GM08714 (cell line): ENCODE results near the gene AMOTL2.

ENCODE experiments used
- H3K4me3 ChIP-seq: fragments of 200-500 bp; sonication (Bioruptor generic); 2 replicates; pipeline ENCODE4 v1.5.1; 2014; ENCODE audit warnings: mild to moderate bottlenecking, low read length, inconsistent platforms
- ZNF274 ChIP-seq: IDR thresholded peaks from 2 replicates; pipeline ENCODE4 v1.6.1; 2012; ENCODE audit warnings: mild to moderate bottlenecking, low read depth, low read length

AMOTL2 gene

GRCh38 chr3:134374791-134375581 is 739 bp upstream of the AMOTL2 start:
- no peak for TF ChIP-seq ZNF274

GRCh38 chr3:134373271-134374104 is 759 bp downstream of the AMOTL2 start:
- TF ChIP-seq ZNF274, result no peak
- no peak overlapping the region; the same call in 1 of the 2 replicates for H3K4me3 ChIP-seq

More at GRCh38 chr3:134374791-134375581, 739 bp upstream of the AMOTL2 start:
- H3K4me3 ChIP-seq, result peak overlapping the region; percentile 20; the same call in 1 of the 2 replicates

DNA sequence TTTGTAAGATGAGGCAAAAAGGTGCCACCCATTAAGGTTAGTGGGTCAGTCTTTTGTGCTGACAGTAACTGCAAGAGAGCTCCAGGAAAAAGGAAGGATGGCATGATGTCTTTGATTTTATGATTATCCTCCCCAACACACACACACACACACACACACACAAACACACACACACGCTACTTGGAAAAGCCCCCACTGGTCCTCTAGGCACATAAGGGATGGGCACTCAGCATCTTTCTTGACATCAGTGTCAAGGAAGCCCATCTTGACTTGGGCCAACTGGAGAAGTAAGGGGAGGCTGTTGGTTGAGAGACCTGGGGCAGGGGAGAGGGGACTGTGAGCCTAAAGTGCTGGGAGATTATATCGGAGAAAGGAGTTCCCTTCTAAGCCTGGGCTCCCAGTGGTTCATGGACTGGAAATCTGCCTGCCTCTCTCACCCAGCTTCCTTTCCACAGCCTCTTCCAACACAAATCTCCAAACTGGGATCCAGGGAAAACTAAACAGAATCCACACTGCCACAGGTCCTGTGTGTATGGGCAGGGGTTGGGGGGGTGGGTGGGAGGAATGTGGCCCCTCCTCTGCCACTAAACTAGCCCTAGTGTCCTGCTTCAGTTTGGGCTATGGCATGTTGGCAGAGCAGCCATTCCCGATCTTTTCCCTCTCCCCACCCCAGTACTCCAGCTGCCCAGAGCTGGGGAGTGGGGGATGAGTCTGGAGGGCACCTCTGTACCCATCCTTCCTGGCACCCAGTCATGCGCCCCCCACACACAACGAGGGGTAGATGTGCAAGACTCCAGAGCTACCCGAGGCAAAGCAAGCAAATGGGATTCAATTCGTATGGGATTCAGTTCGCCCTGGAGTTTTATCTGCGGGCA is 1.6 kb downstream of the AMOTL2 start:
- no peak for TF ChIP-seq ZNF274
- H3K4me3 ChIP-seq, result no peak overlapping the region

DNA sequence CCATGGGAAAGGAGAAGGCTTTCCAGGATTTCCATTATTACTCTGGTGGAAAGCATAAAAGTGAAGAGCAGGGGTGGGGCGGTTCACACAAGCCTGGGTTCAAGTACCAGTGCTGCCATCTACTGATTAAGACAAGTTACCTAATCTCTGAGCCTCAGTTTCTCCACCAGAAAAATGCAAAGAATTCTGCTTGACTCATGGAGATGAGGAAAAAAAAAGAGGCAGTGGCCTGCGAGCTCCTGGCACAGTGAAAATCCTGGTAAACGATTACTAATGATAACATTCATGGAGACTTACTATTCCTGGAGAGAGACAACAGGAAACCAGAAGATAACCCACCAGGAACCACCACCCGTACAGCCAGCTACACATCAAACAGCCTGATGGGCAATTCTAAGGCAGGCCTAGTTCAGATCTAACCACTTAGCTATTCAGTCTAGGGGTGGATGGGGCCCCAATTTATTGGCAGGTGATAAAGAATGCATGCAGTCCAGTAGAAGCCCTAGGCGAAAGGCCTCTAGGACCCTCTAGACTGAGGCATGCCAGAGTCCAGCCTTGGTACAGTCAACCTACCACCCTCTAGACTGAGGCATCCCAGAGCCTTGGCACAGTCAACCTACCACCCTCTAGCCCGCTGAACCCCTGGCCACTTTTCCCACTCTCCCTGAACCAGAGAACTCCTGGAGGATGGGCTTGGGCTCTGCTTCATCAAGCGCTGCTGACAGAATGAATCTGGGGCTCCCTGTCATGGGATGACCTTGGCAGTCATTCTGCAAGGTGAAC is 2.5 kb downstream of the AMOTL2 start:
- H3K4me3 ChIP-seq, result no peak overlapping the region
- TF ChIP-seq ZNF274, result no peak

DNA sequence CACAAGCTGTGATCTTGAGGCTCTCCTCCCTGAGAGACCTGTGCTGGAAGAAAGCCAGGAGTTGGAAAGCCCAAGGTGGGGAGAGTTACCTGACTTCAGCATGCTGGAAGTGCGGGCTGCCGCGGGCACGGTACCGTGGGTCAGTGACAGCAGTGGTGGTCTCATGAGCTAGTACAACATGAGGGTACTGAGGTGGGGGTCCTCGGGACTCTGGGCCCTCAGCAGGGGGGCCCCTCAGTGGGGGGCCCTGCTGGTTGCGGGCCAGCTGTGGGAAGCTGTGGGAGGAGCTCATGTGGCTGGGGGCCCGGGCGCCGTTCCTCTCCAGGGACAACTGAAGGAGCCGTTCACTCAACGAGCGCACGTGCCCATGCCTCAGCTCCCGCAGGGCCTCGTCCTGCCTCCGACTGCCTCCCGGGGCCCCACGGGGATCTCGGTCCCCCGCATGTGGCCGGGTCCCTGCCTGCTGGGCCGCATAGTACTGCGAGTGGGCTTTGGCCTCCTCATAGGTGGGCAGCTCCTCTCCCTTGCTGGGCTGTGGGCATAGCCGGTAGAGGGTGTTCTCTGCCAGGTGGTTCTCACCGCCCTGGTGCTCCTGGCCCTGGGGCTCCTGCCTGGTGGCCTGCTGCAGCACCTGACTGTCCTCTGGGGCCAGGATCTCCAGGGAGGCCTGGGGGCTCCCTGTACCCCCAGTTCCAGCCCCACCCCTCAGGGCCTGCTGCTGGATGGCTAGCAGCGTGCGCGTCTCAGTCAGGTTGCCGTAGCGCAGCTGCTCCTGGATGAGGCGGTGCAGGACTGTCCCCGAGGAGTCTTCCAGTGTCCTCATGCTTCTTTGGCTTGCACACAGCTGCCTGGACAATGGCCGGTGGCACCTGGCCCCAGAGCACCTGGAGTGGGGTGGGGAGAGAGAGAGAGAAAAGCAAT is 3.4 kb downstream of the AMOTL2 start:
- TF ChIP-seq ZNF274, result no peak
- no peak overlapping the region for H3K4me3 ChIP-seq

- no peak overlapping the region for H3K4me3 ChIP-seq
- no peak for TF ChIP-seq ZNF274
These were observed 4.2 kb downstream of the AMOTL2 start for GRCh38 chr3:134369861-134370596.

DNA sequence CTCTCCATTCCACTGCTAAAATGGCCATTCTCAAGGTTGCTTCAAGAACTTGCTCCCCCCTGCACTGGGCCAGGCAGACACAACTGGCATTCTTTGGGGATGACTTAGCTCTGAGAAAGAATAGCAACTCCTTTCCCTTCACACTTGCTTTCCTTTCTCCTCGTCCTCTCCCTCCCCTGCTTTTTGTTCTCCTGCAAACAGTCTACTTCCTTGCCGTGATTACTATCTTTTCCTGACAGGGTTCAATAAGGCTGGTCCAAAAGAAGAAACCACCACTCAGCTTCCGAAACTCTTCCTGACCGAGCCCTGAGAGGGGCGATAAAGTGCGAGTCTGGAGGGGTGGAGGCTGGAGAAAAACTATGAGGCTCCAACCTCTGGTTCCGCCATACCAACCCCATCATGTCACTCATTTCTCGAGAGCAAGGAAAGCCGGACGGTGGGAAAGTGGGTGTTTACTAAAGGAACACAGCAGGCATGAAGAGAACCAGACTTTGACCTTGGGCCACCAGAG is 5.0 kb downstream of the AMOTL2 start:
- H3K4me3 ChIP-seq, result no peak overlapping the region

DNA sequence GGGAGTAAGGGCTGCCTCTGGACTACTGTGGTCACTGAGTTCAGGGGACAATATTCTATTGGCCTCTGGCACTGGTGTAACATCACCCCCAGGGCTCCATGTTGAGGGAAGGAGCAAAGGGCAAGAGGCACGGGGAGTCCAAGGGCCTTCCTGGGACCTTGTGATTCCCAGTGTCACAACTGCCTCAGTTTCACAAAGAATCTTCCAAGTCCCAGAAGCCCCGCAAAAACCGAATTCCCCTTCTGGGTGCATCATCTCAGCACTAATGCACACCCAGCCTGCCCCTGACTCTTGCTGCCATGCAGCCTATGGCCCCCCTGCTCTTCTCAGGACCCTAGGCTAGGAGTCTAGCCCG is 5.5 kb downstream of the AMOTL2 start:
- no peak for TF ChIP-seq ZNF274

More for the DNA sequence above, 5.0 kb downstream of the AMOTL2 start:
- no peak for TF ChIP-seq ZNF274

DNA sequence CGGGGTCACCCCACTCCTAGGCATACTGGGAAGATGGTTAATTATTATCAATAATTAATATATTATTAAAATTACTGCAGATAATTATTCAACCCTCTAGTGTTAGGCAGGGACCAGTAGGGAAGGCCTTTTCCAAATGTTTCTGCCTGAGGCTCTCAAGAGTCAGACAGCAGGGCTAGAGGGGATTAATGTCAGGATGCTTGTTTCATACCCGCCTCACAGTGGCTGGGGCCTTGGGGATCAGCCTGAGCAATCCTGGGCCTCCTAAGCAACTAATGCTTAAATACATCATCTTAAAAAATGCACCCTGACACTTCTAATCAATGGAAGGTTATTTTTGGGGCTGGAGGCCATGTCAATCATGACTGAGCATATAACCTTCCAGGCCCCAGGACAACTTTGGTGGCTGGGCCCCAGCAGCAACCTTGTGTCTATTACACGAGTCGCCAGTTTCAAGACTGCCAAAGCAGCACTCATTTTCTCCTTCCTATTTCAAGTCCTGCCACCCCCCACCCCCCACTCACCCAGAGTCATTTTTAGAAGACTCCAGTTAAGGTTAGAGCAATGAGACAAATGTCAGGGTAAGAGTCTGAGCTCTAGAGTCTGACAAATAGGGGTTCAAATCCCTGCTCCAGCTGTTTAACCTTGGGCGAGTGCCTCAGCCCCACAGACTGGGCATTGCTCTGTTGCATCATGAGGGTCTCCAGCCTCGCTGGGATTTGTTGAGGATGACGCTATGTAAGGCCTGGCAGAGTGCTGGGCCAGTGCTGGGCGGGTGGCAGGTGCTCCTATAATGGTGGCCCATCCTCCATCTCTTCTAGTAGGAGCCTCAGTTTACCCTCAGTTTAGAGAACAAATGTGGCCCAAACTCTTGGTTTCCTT is 6.1 kb downstream of the AMOTL2 start:
- H3K4me3 ChIP-seq, result no peak overlapping the region
- TF ChIP-seq ZNF274, result no peak

More for the DNA sequence above, 5.5 kb downstream of the AMOTL2 start:
- H3K4me3 ChIP-seq, result no peak overlapping the region

- no peak for TF ChIP-seq ZNF274
- H3K4me3 ChIP-seq, result no peak overlapping the region
These were observed 7.1 kb downstream of the AMOTL2 start for GRCh38 chr3:134366928-134367811.
